ENCODE measurements around the gene VAC14.

GRCh38 chr16:70770291-70770625 lies 30.7 kb downstream of the VAC14 start:
- TF ChIP-seq CTCF (IDR thresholded peaks at IDR 0.05) (no peak), POLR2A (IDR thresholded peaks at IDR 0.05) (no peak)
